Heart left ventricle (tissue), 16 donors: ENCODE data around the gene TMC3. TPM values are rescaled to one million over a fixed set of nuclear protein-coding genes. Genes with fewer than 3 reads are reported as not detected.
A peak's percentile ranks its signal among the peaks of the same experiment; 100 is the strongest.

Experiments used
- ATAC-seq, 4 donors: fragments of 200-7000 bp; cut with Tn5 transposase; one replicate each; pipeline ENCODE4 v1.9.1; 2020 to 2022; ENCODE audit warnings: moderate library complexity in 4 of 4, mild to moderate bottlenecking in 3 of 4, moderate number of reproducible peaks in 1 of 4
- DNase-seq, 5 donors: peaks; one replicate each; pipeline ENCODE4 v3.0.0-alpha.2; 2020
- H3K27ac ChIP-seq, 12 donors: fragments of 200-600 bp; sonication (generic) in 4 of 12; one replicate each; pipeline versions ENCODE4 v1.5.0 to v1.8.0; 2016 to 2022; ENCODE audit warnings: mild to moderate bottlenecking in 2 of 12
- H3K27me3 ChIP-seq, 9 donors: fragments of 200-600 bp; sonication (generic) in 2 of 9; one replicate each; pipeline versions ENCODE4 v1.5.1 to v1.8.0; 2016 to 2022; ENCODE audit warnings: mild to moderate bottlenecking in 3 of 9
- H3K36me3 ChIP-seq, 9 donors: fragments of 200-600 bp; sonication (generic) in 2 of 9; one replicate each; pipeline versions ENCODE4 v1.5.0 to v1.8.0; 2018 to 2022; ENCODE audit warnings: mild to moderate bottlenecking in 2 of 9
- H3K4me1 ChIP-seq, 12 donors: fragments of 200-600 bp; sonication (generic) in 4 of 12; one replicate each; pipeline versions ENCODE4 v1.5.0 to v1.8.0; 2016 to 2022; ENCODE audit warnings: mild to moderate bottlenecking in 3 of 12
- H3K4me3 ChIP-seq, 12 donors: fragments of 200-600 bp; sonication (generic) in 4 of 12; one replicate each; pipeline versions ENCODE4 v1.5.0 to v1.8.0; 2017 to 2022; ENCODE audit warnings: mild to moderate bottlenecking in 9 of 12, moderate library complexity in 4 of 12
- H3K9me3 ChIP-seq, 12 donors: fragments of 200-600 bp; sonication (generic) in 4 of 12; one replicate each; pipeline versions ENCODE4 v1.5.0 to v1.8.0; 2016 to 2022; ENCODE audit warnings: mild to moderate bottlenecking in 1 of 12
- CTCF ChIP-seq, 12 donors: fragments of 200-600 bp; sonication (generic) in 4 of 12; IDR thresholded peaks; one replicate each; pipeline versions ENCODE4 v1.5.0 to v1.8.0; 2018 to 2022; ENCODE audit warnings: antibody characterized with exemption in 12 of 12, mild to moderate bottlenecking in 5 of 12
- POLR2A ChIP-seq, 2 donors: fragments of 450-650 bp; IDR thresholded peaks; one replicate each; pipeline ENCODE4 v1.6.1; 2017; ENCODE audit warnings: antibody characterized with exemption in 2 of 2, mild to moderate bottlenecking in 2 of 2, moderate library complexity in 2 of 2
- WGBS, 4 donors: extraction: QIAGEN DNeasy Blood & Tissue Kit in 2 of 4; methylation state at CpG; one replicate each; pipeline versions ENCODE4 v1.1.5 to v1.1.7; 2013 to 2018; 5-methylcytosine and 5-hydroxymethylcytosine counted together
- intact Hi-C, 10 donors: fragments of 100-400 bp; cut with DNase I; formaldehyde crosslinking; loops; one replicate each; pipeline versions ENCODE4 v1.11.1 to v1.14.2; 2022
- polyA plus RNA-seq, 2 donors: library from polyadenylated mRNA; stranded (reverse); fragments of 200-250 nt; gene quantifications; one replicate each; pipeline ENCODE4 v1.2.3, GENCODE V29; 2013
- total RNA-seq, 9 donors: library from RNA; depleted of rRNA in 2 of 9; stranded (reverse); fragments of >200 nt in 2 of 9; fragmentation: NEBNext Ultra II Directional in 3 of 9; extraction: Animal tissue kit (Norgen Biotek cat#: 25700) in 3 of 9; gene quantifications; one replicate each; pipeline versions ENCODE4 v1.1.0 to v1.2.4, GENCODE V29; 2016 to 2023
- donor health status: ischemic (EF 13 %, LVEDD 7.1; RV severe dilation, severe dysfunction).
- donor health status: healthy with polysubstance abuse.
- donor health status: DM: no; HTN: yes; CAD: no.
- donor health status: DM: no; HTN: no; CAD: no.
- donor health status: ischemic (EF 25% LVEDD 6.9; RV normal size, moderate dysfunction).
- donor health status: ischemic (EF 25% LVEDD 5.7; RV mildly dilated, moderate dysfunction).
- donor health status: healthy.
- donor health status: DM: yes; HTN: yes; CAD: no.
- donor health status: ischemic (EF 35%, LVEDD 5.7; RV mildly dilated, moderate dysfunction).
- donor health status: nonischemic (EF 11% LVEDD 7.7; RV severe dilation, severe dysfunction).
- donor health status: DM: yes; HTN: yes; CAD: no.
- donor health status: PGD.
- donor health status: ischemic (EF 29% LVEDD 5.4; RV normal size, mild dysfunction).
- donor health status: nonischemic (EF 23%, LVEDD 6.1; RV moderate dilation, normal function).

Gene TMC3
- total and polyA plus RNA-seq, 11 donors: 0.19 TPM; not detected in 10

GRCh38 chr15:81363276-81363675 is 10.7 kb downstream of the TMC3 start:
- Histone ChIP-seq H3K4me1 (peaks cover 0 to 3% (median 0%) of the 10 kb centered on the region in 12 donors), H3K9me3 (no peaks in the 10 kb centered on the region), H3K27ac (peak overlapping the region in 1 of 12 donors; percentile 17), H3K4me3 (no peak overlapping the region), H3K27me3 (no peaks in the 10 kb centered on the region), H3K36me3 (no peaks in the 10 kb centered on the region)
- intact Hi-C loops: no loop called here
- WGBS, 4 donors: 75 to 87% (median 78%) methylated on average over 3 of the region's 3 CpGs
- ATAC-seq (peak in 1 of 4 donors; percentile 31), DNase-seq (no peak)
- TF ChIP-seq POLR2A (IDR thresholded peaks at IDR 0.05): no peak
- no peak for TF ChIP-seq CTCF (IDR thresholded peaks at IDR 0.05)

DNA sequence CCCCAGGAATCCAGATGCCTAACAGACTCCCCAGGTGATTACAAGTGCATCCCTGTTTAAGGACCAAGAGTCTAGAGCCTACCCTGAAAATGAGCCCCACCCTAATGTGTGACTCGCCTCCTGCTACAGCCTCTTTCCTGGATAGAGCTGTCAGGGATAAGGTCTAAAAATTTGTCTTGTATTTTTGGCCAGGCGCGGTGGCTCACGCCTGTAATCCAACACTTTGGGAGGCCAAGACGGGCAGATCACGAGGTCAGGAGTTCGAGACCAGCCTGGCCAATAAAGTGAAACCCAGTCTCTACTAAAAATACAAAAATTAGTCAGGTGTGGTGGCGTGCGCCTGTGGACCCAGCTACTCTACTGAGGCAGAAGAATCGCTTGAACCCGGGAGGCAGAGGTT is 11.2 kb downstream of the TMC3 start:
- no peak overlapping the region for H3K27ac ChIP-seq
- 82 to 94% (median 88%) methylated on average over 11 of the region's 11 CpGs for WGBS, 4 donors
- intact Hi-C loops: no loop called here

DNA sequence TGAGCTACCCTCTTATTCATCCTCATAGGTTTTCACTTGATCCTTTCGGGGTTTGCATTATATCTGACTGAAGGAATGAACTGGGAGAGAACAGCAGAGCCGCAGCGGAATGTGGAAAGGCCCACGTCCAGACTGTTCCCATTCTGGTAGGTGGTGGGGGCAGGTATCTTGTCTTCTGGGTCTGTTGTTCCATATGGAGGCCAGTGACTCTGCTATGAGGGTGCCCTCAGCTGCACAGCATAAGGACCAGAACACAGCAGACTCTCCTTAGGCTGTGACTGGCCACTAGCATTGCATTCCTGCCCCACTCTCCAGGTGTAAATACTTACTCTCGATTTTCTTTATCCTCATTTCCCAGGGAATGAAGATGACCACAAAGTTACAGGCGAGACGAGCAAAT is 12.1 kb downstream of the TMC3 start:
- Histone ChIP-seq H3K36me3 (no peaks in the 10 kb centered on the region), H3K27me3 (no peaks in the 10 kb centered on the region), H3K4me3 (no peak overlapping the region), H3K4me1 (peaks cover 0 to 3% (median 0%) of the 10 kb centered on the region in 12 donors), H3K27ac (no peak overlapping the region), H3K9me3 (no peaks in the 10 kb centered on the region)
- WGBS, 4 donors: 92 to 96% (median 94%) methylated on average over 7 of the region's 7 CpGs
- TF ChIP-seq CTCF (IDR thresholded peaks at IDR 0.05) (no peak), POLR2A (IDR thresholded peaks at IDR 0.05) (no peak)
- DNase-seq: no peak
- ATAC-seq: no peak
- intact Hi-C loops: no loop called here

More for the DNA sequence above, 11.2 kb downstream of the TMC3 start:
- no peaks in the 10 kb centered on the region for H3K27me3 ChIP-seq
- TF ChIP-seq CTCF (IDR thresholded peaks at IDR 0.05): no peak
- H3K36me3 ChIP-seq: no peaks in the 10 kb centered on the region
- H3K9me3 ChIP-seq: no peaks in the 10 kb centered on the region
- no peak overlapping the region for H3K4me3 ChIP-seq
- no peak for ATAC-seq
- DNase-seq: no peak
- H3K4me1 ChIP-seq: peaks cover 0 to 3% (median 0%) of the 10 kb centered on the region in 12 donors

DNA sequence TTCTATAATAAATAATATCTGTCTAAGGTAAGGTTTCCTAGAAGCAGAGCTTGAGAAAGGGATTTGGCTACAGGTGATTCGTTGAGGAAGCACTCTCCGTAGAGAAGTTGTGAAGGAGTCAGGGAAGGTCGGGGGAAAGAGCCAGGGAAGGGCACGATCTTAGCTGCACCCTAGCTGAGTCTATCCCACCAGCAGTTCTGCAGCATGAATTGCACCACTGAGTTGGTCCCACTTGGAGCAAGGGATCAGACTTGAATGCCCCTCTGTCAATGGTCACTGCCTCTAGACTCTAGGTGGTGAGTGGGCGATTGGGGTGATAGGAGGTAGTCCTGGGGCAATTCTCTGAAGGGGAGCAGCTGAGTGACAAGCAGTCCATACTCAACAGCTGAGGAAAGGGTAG is 13.5 kb downstream of the TMC3 start:
- Histone ChIP-seq H3K4me1 (peaks cover 0 to 3% (median 0%) of the 10 kb centered on the region in 12 donors), H3K9me3 (no peaks in the 10 kb centered on the region), H3K36me3 (no peaks in the 10 kb centered on the region), H3K27ac (no peak overlapping the region), H3K4me3 (no peak overlapping the region), H3K27me3 (no peaks in the 10 kb centered on the region)
- DNase-seq (no peak), ATAC-seq (no peak)
- TF ChIP-seq CTCF (IDR thresholded peaks at IDR 0.05) (no peak), POLR2A (IDR thresholded peaks at IDR 0.05) (no peak)
- WGBS, 4 donors: 86 to 89% (median 87%) methylated on average over 5 of the region's 5 CpGs
- intact Hi-C loops: no loop called here
